GM19240 (cell line): Measurements from ENCODE around the gene FAM72C.
"Not testable (repeated sequence)": the region's sequence is repeated elsewhere in the genome, so short reads cannot be mapped to it uniquely, and the experiment has no call there.

Source experiments
- DNase-seq: peaks from one replicate; pipeline ENCODE4 v3.0.0; 2011; ENCODE audit warnings: low spot score; ENCODE audit not compliant: insufficient read length

The FAM72C gene

DNA sequence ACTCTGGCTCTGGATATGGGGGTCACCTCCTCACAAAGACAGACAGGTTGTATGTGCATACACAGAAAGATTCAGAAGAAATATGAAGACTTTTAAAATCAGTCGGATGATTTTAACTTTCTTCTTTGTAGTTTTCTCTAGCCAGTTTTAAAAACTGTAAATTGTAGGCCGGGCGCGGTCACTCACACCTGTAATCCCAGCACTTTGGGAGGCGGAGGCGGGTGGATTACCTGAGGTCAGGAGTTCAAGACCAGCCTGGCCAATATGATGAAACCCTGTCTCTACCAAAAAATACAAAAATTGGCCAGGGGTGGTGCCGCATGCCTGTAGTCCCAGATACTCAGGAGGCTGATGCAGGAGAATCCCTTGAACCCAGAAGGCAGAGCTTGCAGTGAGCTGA, 58.1 kb downstream of the FAM72C start:
- not testable (repeated sequence) for DNase-seq
